ENCODE data around the gene LTBP4. TPM values are rescaled to one million over a fixed set of nuclear protein-coding genes. Genes with fewer than 3 reads are reported as not detected.

The LTBP4 gene
- total and polyA plus RNA-seq, 2 donors (not counting 3 experiments of a cell fraction or from before 2014, with no cell fraction given): 25.9 to 38.0 TPM

DNA sequence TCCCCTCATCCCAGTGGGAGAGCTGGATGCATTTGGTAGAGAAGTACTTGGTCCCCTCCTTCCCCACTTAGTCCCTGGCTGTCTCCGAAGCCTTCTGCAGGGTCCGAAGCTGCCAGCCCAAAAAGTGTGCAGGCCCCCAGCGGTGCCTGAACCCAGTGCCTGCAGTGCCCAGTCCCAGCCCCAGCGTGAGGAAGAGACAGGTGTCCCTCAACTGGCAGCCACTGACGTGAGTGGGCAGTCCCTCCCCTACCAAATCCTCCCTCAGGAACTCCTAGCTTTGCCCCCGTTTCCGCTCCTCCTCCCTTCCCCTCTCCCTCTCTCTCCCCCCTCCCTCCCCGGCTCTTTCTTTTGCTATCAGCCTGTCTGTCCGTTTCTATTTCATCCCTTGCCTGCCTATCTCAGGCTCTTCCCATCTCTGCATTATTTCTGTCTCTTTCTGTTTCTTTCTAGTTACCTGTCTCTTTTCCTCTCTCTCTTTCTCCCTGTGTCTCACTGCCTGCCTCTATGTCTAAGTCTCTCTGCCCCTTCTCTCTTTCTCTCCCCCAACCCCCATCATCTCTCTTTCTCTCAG lies 1.8 kb upstream of the LTBP4 start:
- Histone ChIP-seq H3K4me1 (ENCODE audit: control insufficient read depth, extremely low read depth, insufficient read depth, low read length) (peaks cover 46% of the 10 kb centered on the region), H3K9me3 (replicated peaks; ENCODE audit: control insufficient read depth, insufficient read depth, low read length) (no peaks in the 10 kb centered on the region), H2AFZ (ENCODE audit: low read depth, low read length) (no peak overlapping the region), H3K9ac (replicated peaks; ENCODE audit: extremely low read depth, insufficient read depth, low read length) (no peak overlapping the region), H3K4me2 (ENCODE audit: insufficient read depth, low read length) (no peak overlapping the region), H3K4me3 (replicated peaks in 1 of 3; ENCODE audit: insufficient read depth in 1 of 3, low read depth in 1 of 3, low read length in 3 of 3) (no peak overlapping the region), H3K27me3 (ENCODE audit: control insufficient read depth in 2 of 2, insufficient read depth in 2 of 2, low read length in 2 of 2) (peaks cover 4 to 6% of the 10 kb centered on the region in 2 experiments), H3K9me1 (replicated peaks; ENCODE audit: control insufficient read depth, extremely low read depth, insufficient read depth, low read length) (no peaks in the 10 kb centered on the region), H4K20me1 (replicated peaks; ENCODE audit: control insufficient read depth, extremely low read depth, insufficient read depth, low read length) (no peaks in the 10 kb centered on the region), H3K36me3 (ENCODE audit: control insufficient read depth in 2 of 2, extremely low read depth in 1 of 2, insufficient read depth in 2 of 2, low read length in 2 of 2) (no peaks in the 10 kb centered on the region), H3K79me2 (ENCODE audit: control insufficient read depth, insufficient read depth, low read length) (no peaks in the 10 kb centered on the region), H3K27ac (ENCODE audit: insufficient read depth, low read depth, low read length) (no peak overlapping the region)
- ChIA-PET POLR2A (no interaction called here), CTCF (interaction anchor here (1.0 to 11.0 kb wide), 12 partner anchors 29 to 294 kb away, joined by 3 to 126 read pairs (median 12); partner anchors contain the start of genes BLVRB, C19orf47 and PLD3)
- no peak for DNase-seq (ENCODE audit: low read depth, low spot score)
- no TSS peak for BruUV-seq (replicated peaks)
- no peak for TF ChIP-seq FOS (IDR thresholded peaks at IDR 0.05; ENCODE audit: borderline replicate concordance, insufficient read depth, low read length)
- peak; percentile 71 for TF ChIP-seq EZH2 (IDR thresholded peaks at IDR 0.05; ENCODE audit: borderline replicate concordance, low read depth, low read length, severe bottlenecking)
- TF ChIP-seq, protein P1, sequence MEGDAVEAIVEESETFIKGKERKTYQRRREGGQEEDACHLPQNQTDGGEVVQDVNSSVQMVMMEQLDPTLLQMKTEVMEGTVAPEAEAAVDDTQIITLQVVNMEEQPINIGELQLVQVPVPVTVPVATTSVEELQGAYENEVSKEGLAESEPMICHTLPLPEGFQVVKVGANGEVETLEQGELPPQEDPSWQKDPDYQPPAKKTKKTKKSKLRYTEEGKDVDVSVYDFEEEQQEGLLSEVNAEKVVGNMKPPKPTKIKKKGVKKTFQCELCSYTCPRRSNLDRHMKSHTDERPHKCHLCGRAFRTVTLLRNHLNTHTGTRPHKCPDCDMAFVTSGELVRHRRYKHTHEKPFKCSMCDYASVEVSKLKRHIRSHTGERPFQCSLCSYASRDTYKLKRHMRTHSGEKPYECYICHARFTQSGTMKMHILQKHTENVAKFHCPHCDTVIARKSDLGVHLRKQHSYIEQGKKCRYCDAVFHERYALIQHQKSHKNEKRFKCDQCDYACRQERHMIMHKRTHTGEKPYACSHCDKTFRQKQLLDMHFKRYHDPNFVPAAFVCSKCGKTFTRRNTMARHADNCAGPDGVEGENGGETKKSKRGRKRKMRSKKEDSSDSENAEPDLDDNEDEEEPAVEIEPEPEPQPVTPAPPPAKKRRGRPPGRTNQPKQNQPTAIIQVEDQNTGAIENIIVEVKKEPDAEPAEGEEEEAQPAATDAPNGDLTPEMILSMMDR (IDR thresholded peaks at IDR 0.05; ENCODE audit: extremely low read depth in 1 of 2, insufficient read depth in 1 of 2, low read depth in 1 of 2, low read length in 2 of 2): no peak
- TF ChIP-seq GATA2 (IDR thresholded peaks at IDR 0.05; ENCODE audit: insufficient read depth, insufficient read length, low read depth, low read length): no peak
- TF ChIP-seq MYC (IDR thresholded peaks at IDR 0.05; ENCODE audit: low read depth, low read length): no peak
- dilution Hi-C loops (cut with MboI; ENCODE audit: extremely low pct_ligation_motif_present, low sequenced_read_pairs): no loop called here
- intact Hi-C loops (cut with micrococcal nuclease): loop anchor here (2.0 to 5.0 kb wide), 5 partner anchors 23 to 252 kb away; partner anchors contain the start of genes C19orf47, PLD3, SERTAD3 and SHKBP1
- FAIRE-seq: no peak

Data from endothelial cell of umbilical vein (primary cell).